Endothelial cell of umbilical vein (primary cell): ENCODE data around the gene PMIS2. TPM values are rescaled to one million over a fixed set of nuclear protein-coding genes. Genes with fewer than 3 reads are reported as not detected.

Source experiments
- BruUV-seq: library from RNA; stranded (reverse); fragments of 400-500 nt; replicated peaks from 2 replicates; lab custom pipeline; 2021; lab: Mats Ljungman, UMichigan
- CTCF ChIA-PET: fragments of 300-600, 350-600 bp; sonication (Branson Sonifier 250); formaldehyde crosslinking; loops from one replicate; lab custom pipeline; 2021; ENCODE audit warnings: antibody characterized with exemption, inconsistent platforms; lab: Charles Lee
- POLR2A ChIA-PET: fragments of 300-600, 350-600 bp; sonication (Branson Sonifier 250); formaldehyde crosslinking; loops from one replicate; lab custom pipeline; 2021; ENCODE audit warnings: antibody characterized with exemption, inconsistent platforms; lab: Charles Lee
- DNase-seq: peaks from one replicate; pipeline ENCODE4 v3.0.0-alpha.2; 2011; ENCODE audit warnings: low read depth, low spot score
- FAIRE-seq: peaks from 2 replicates; lab custom pipeline; 2011; peaks lifted over from hg19 to GRCh38; lab: Jason Lieb, UNC
- H2AFZ ChIP-seq: 2 replicates; pipeline ENCODE4 v1.6.0; 2012; ENCODE audit warnings: low read depth, low read length, control low read depth, inconsistent platforms
- H3K27ac ChIP-seq: 2 replicates; pipeline ENCODE4 v1.5.1; 2011; ENCODE audit warnings: low read depth, mild to moderate bottlenecking, control low read depth, low read length, moderate library complexity; ENCODE audit not compliant: insufficient read depth
- H3K27me3 ChIP-seq, 2 experiments: 2 replicates each; pipeline versions ENCODE4 v1.6.0 to v1.6.1; 2011; ENCODE audit warnings: low read length in 2 of 2, mixed read lengths in 1 of 2; ENCODE audit not compliant: control insufficient read depth in 2 of 2, insufficient read depth in 2 of 2
- H3K36me3 ChIP-seq, 2 experiments: 2 replicates in 1 of 2; 3 replicates in 1 of 2; pipeline ENCODE4 v1.5.1; 2011; ENCODE audit warnings: low read length in 2 of 2, mild to moderate bottlenecking in 1 of 2, moderate library complexity in 1 of 2; ENCODE audit not compliant: control insufficient read depth in 2 of 2, insufficient read depth in 2 of 2; ENCODE audit errors: extremely low read depth in 1 of 2
- H3K4me1 ChIP-seq: 3 replicates; pipeline ENCODE4 v1.5.1; 2011; ENCODE audit warnings: mild to moderate bottlenecking, low read length; ENCODE audit not compliant: control insufficient read depth, insufficient read depth; ENCODE audit errors: extremely low read depth
- H3K4me2 ChIP-seq: 2 replicates; pipeline ENCODE4 v1.6.1; 2011; ENCODE audit warnings: low read length, control low read depth, mixed read lengths; ENCODE audit not compliant: insufficient read depth
- H3K4me3 ChIP-seq, 3 experiments: fragments of 200-600 bp in 1 of 3; sonication (generic), shearing (Covaris generic) in 1 of 3; replicated peaks in 1 of 3; 2 replicates each; pipeline ENCODE4 v1.5.1; 2011 to 2016; ENCODE audit warnings: control low read depth in 3 of 3, low read length in 3 of 3, mild to moderate bottlenecking in 2 of 3, inconsistent platforms in 1 of 3, low read depth in 1 of 3, moderate library complexity in 1 of 3; ENCODE audit not compliant: insufficient read depth in 1 of 3
- H3K79me2 ChIP-seq: 2 replicates; pipeline ENCODE4 v1.6.0; 2012; ENCODE audit warnings: low read length, inconsistent platforms; ENCODE audit not compliant: control insufficient read depth, insufficient read depth
- H3K9ac ChIP-seq: replicated peaks from 2 replicates; pipeline ENCODE3; 2011; ENCODE audit warnings: low read length, control low read depth; ENCODE audit not compliant: insufficient read depth; ENCODE audit errors: extremely low read depth
- H3K9me1 ChIP-seq: replicated peaks from 3 replicates; pipeline ENCODE4 v1.6.0; 2011; ENCODE audit warnings: mild to moderate bottlenecking, low read length; ENCODE audit not compliant: control insufficient read depth, insufficient read depth; ENCODE audit errors: extremely low read depth
- H3K9me3 ChIP-seq: replicated peaks from 2 replicates; pipeline ENCODE4 v1.5.1; 2012; ENCODE audit warnings: low read length, inconsistent platforms; ENCODE audit not compliant: control insufficient read depth, insufficient read depth
- H4K20me1 ChIP-seq: replicated peaks from 2 replicates; pipeline ENCODE3; 2011; ENCODE audit warnings: mild to moderate bottlenecking, low read length; ENCODE audit not compliant: control insufficient read depth, insufficient read depth; ENCODE audit errors: extremely low read depth
- CTCF ChIP-seq, 2 donors: IDR thresholded peaks; 1 replicate in 1 of 2; 2 replicates in 1 of 2; pipeline ENCODE4 v1.5.1; 2011; ENCODE audit warnings: low read length in 2 of 2, mild to moderate bottlenecking in 2 of 2, moderate library complexity in 2 of 2, control low read depth in 1 of 2, inconsistent platforms in 1 of 2, low read depth in 1 of 2; ENCODE audit not compliant: insufficient read depth in 1 of 2; ENCODE audit errors: extremely low read depth in 1 of 2
- EZH2 ChIP-seq: IDR thresholded peaks from 2 replicates; pipeline ENCODE4 v1.6.1; 2012; ENCODE audit warnings: borderline replicate concordance, low read depth, mild to moderate bottlenecking, moderate library complexity, low read length, inconsistent platforms; ENCODE audit not compliant: severe bottlenecking
- FOS ChIP-seq: IDR thresholded peaks from 2 replicates; pipeline ENCODE4 v1.6.1; 2011; ENCODE audit warnings: mild to moderate bottlenecking, low read length, moderate library complexity, borderline replicate concordance; ENCODE audit not compliant: insufficient read depth
- GATA2 ChIP-seq: IDR thresholded peaks from 2 replicates; pipeline ENCODE4 v1.7.0; 2011; ENCODE audit warnings: low read depth, mild to moderate bottlenecking, moderate library complexity, mixed read lengths, low read length; ENCODE audit not compliant: insufficient read length, insufficient read depth
- JUN ChIP-seq: IDR thresholded peaks from 2 replicates; pipeline ENCODE4 v1.6.1; 2011; ENCODE audit warnings: borderline replicate concordance, low read depth; ENCODE audit not compliant: insufficient read length, insufficient read depth
- MAX ChIP-seq: IDR thresholded peaks from 2 replicates; pipeline ENCODE4 v1.6.1; 2011; ENCODE audit not compliant: insufficient read depth, insufficient read length
- MYC ChIP-seq: IDR thresholded peaks from one replicate; pipeline ENCODE4 v1.6.1; 2011; ENCODE audit warnings: mild to moderate bottlenecking, low read depth, low read length
- POLR2A ChIP-seq: IDR thresholded peaks from 2 replicates; pipeline ENCODE4 v1.6.1; 2012; ENCODE audit warnings: low read depth, mild to moderate bottlenecking, control low read depth, low read length
- POLR2AphosphoS5 ChIP-seq: IDR thresholded peaks from 2 replicates; pipeline ENCODE4 v1.6.1; 2012; ENCODE audit warnings: low read depth, mild to moderate bottlenecking, control low read depth, low read length, moderate library complexity; ENCODE audit not compliant: insufficient read depth
- dilution Hi-C: fragments of 300-500 bp; cut with MboI; formaldehyde crosslinking; loops from one replicate; pipeline ENCODE4 v1.15.0; 2019; ENCODE audit warnings: low sequenced_read_pairs; ENCODE audit not compliant: extremely low pct_ligation_motif_present
- intact Hi-C: fragments of 100-400 bp; cut with micrococcal nuclease; formaldehyde crosslinking; loops from one replicate; pipeline ENCODE4 v1.10.0; 2022
- polyA plus RNA-seq, 4 experiments: library from polyadenylated mRNA; depleted of rRNA in 3 of 4; stranded (reverse) in 3 of 4; unstranded in 1 of 4; fragments of >200 nt; gene quantifications; 2 replicates each; pipeline versions ENCODE4 v1.2.1 to v1.2.3, GENCODE V29; 2011 to 2012; ENCODE audit warnings: missing spikeins in 1 of 4
- total RNA-seq: library from RNA; stranded (reverse); gene quantifications from 2 replicates; pipeline ENCODE4 v1.2.3, GENCODE V29; 2021

PMIS2 gene
- total and polyA plus RNA-seq, 2 donors (not counting 3 experiments of a cell fraction or from before 2014, with no cell fraction given): not detected

GRCh38 chr19:35554076-35554475, 31.9 kb upstream of the PMIS2 start:
- TF ChIP-seq GATA2: no peak
- no peak for TF ChIP-seq JUN
- TF ChIP-seq MAX: no peak
- no peak for TF ChIP-seq CTCF (IDR thresholded peaks at IDR 0.05; ENCODE audit: extremely low read depth in 1 of 2, insufficient read depth in 1 of 2, low read depth in 1 of 2, low read length in 2 of 2)
- no peak for TF ChIP-seq MYC
- TF ChIP-seq POLR2A: no peak
- TF ChIP-seq FOS: no peak
- no peak for TF ChIP-seq EZH2
- no peak for TF ChIP-seq POLR2AphosphoS5
- DNase-seq (no peak), FAIRE-seq (no peak)
- Histone ChIP-seq H3K27me3 (peaks cover 0 to 2% of the 10 kb centered on the region in 2 experiments), H3K36me3 (no peaks in the 10 kb centered on the region), H3K79me2 (no peaks in the 10 kb centered on the region), H3K4me2 (no peak overlapping the region), H4K20me1 (no peaks in the 10 kb centered on the region), H3K9me3 (no peaks in the 10 kb centered on the region), H3K9ac (no peak overlapping the region), H3K27ac (no peak overlapping the region), H3K4me1 (no peaks in the 10 kb centered on the region), H2AFZ (no peak overlapping the region), H3K4me3 (no peak overlapping the region), H3K9me1 (no peaks in the 10 kb centered on the region)
- no TSS peak for BruUV-seq
- POLR2A ChIA-PET: no interaction called here
- CTCF ChIA-PET: no interaction called here
- intact Hi-C loops (no loop called here), dilution Hi-C loops (no loop called here)
